GM21423 (cell line): ENCODE data around the gene TIA1.
"Not testable (repeated sequence)": the region's sequence is repeated elsewhere in the genome, so short reads cannot be mapped to it uniquely, and the experiment has no call there.

Experiments used
- ATAC-seq: cut with Tn5 transposase; IDR thresholded peaks from one replicate; pipeline ENCODE4 v1.9.1; 2021; ENCODE audit warnings: mild to moderate bottlenecking, moderate library complexity; ENCODE audit not compliant: unreplicated experiment

Gene TIA1

GRCh38 chr2:70248181-70248847 lies at the start of gene TIA1:
Gene TIA1, minus strand, starts transcription at chr2:70248628. Its CDS starts 198 bp downstream, at chr2:70248430.
- peak; percentile 96 for ATAC-seq

GRCh38 chr2:70297828-70298227 lies 49.4 kb upstream of the TIA1 start:
- not testable (repeated sequence) for ATAC-seq

GRCh38 chr2:70283500-70284191 lies 35.2 kb upstream of the TIA1 start:
- ATAC-seq, result no peak

- no peak for ATAC-seq
These were observed 34.0 kb upstream of the TIA1 start for GRCh38 chr2:70282439-70282838.

GRCh38 chr2:70280242-70280798 lies 31.9 kb upstream of the TIA1 start:
- ATAC-seq, result no peak

GRCh38 chr2:70270323-70270722 lies 21.9 kb upstream of the TIA1 start:
- ATAC-seq, result no peak

- ATAC-seq, result not testable (repeated sequence)
These were observed 21.2 kb upstream of the TIA1 start for GRCh38 chr2:70269422-70270302.

GRCh38 chr2:70266925-70267324 lies 18.5 kb upstream of the TIA1 start:
- ATAC-seq, result not testable (repeated sequence)

GRCh38 chr2:70261501-70261900 lies 13.1 kb upstream of the TIA1 start:
- ATAC-seq, result no peak

GRCh38 chr2:70258532-70258875 lies 10.1 kb upstream of the TIA1 start:
- no peak for ATAC-seq

- ATAC-seq, result no peak
These were observed 7.3 kb upstream of the TIA1 start for GRCh38 chr2:70255637-70256314.

- ATAC-seq, result no peak
These were observed 2.0 kb upstream of the TIA1 start for GRCh38 chr2:70250434-70250833.

GRCh38 chr2:70247364-70248180 lies 856 bp downstream of the TIA1 start:
- no peak for ATAC-seq

- no peak for ATAC-seq
These were observed 4.4 kb downstream of the TIA1 start for GRCh38 chr2:70243806-70244584.

GRCh38 chr2:70242552-70242951 lies 5.9 kb downstream of the TIA1 start:
- no peak for ATAC-seq

GRCh38 chr2:70241340-70241739 lies 7.1 kb downstream of the TIA1 start:
- ATAC-seq, result no peak

GRCh38 chr2:70240599-70240998 lies 7.8 kb downstream of the TIA1 start:
- ATAC-seq, result no peak

- ATAC-seq, result no peak
These were observed 14.5 kb downstream of the TIA1 start for GRCh38 chr2:70233926-70234325.

GRCh38 chr2:70226781-70227180 lies 21.6 kb downstream of the TIA1 start:
- ATAC-seq, result no peak
